Right lobe of liver (tissue), 6 donors: ENCODE data around the gene PPP1R3C. TPM values are rescaled to one million over a fixed set of nuclear protein-coding genes. Genes with fewer than 3 reads are reported as not detected.

Source experiments
- ATAC-seq, 4 donors: fragments of 200-7000 bp; cut with Tn5 transposase; one replicate each; pipeline ENCODE4 v1.9.1; 2020; ENCODE audit warnings: mild to moderate bottlenecking in 4 of 4, moderate library complexity in 4 of 4
- DNase-seq, 3 donors: peaks; one replicate each; pipeline ENCODE4 v3.0.0-alpha.2; 2020
- H3K27ac ChIP-seq, 3 donors: fragments of 200-600 bp; one replicate each; pipeline ENCODE4 v1.8.0; 2022
- H3K27me3 ChIP-seq, 2 donors: fragments of 200-600 bp; one replicate each; pipeline ENCODE4 v1.8.0; 2022
- H3K36me3 ChIP-seq, 4 donors: fragments of 200-600 bp; sonication (generic) in 1 of 4; one replicate each; pipeline versions ENCODE4 v1.5.1 to v1.8.0; 2017 to 2022; ENCODE audit warnings: control low read depth in 1 of 4
- H3K4me1 ChIP-seq, 4 donors: fragments of 200-600 bp; sonication (generic) in 1 of 4; one replicate each; pipeline versions ENCODE4 v1.5.1 to v1.8.0; 2017 to 2022; ENCODE audit warnings: control low read depth in 1 of 4
- H3K4me3 ChIP-seq, 3 donors: fragments of 200-600 bp; one replicate each; pipeline ENCODE4 v1.8.0; 2022
- H3K9me3 ChIP-seq, 4 donors: fragments of 200-600 bp; sonication (generic) in 1 of 4; one replicate each; pipeline versions ENCODE4 v1.5.1 to v1.8.0; 2017 to 2022; ENCODE audit warnings: control low read depth in 1 of 4
- CTCF ChIP-seq, 4 donors: fragments of 200-600 bp in 3 of 4; fragments of 450-650 bp in 1 of 4; IDR thresholded peaks; one replicate each; pipeline versions ENCODE4 v1.5.1 to v1.8.0; 2016 to 2022; ENCODE audit warnings: antibody characterized with exemption in 4 of 4, mild to moderate bottlenecking in 2 of 4
- POLR2A ChIP-seq: fragments of 450-650 bp; IDR thresholded peaks from one replicate; pipeline ENCODE4 v1.6.1; 2017; ENCODE audit warnings: antibody characterized with exemption, mild to moderate bottlenecking
- WGBS: methylation state at CpG from one replicate; pipeline ENCODE4 v1.1.6; 2018; ENCODE audit warnings: low coverage, low lambda C conversion rate; ENCODE audit not compliant: insufficient coverage; ENCODE audit errors: missing lambda C conversion rate; 5-methylcytosine and 5-hydroxymethylcytosine counted together
- intact Hi-C, 2 donors: fragments of 100-400 bp; cut with DNase I; formaldehyde crosslinking; loops; one replicate each; pipeline versions ENCODE4 v1.11.2 to v1.14.1; 2022
- total RNA-seq, 6 experiments: library from RNA; depleted of rRNA in 2 of 6; stranded (reverse); fragments of >200 nt in 2 of 6; fragmentation: NEBNext Ultra II Directional in 3 of 6; extraction: Animal tissue kit (Norgen Biotek cat#: 25700) in 3 of 6; gene quantifications; one replicate each; pipeline versions ENCODE4 v1.1.0 to v1.2.4, GENCODE V29; 2016 to 2023
- donor health status: DM: no; HTN: yes; CAD: no.
- donor health status: DM: no; HTN: no; CAD: no.
- donor health status: DM: no; HTN: no; CAD: no.
- donor health status: DM: no; HTN: yes; CAD: no.
- donor health status: DM: no; HTN: yes; CAD: no.

PPP1R3C gene
- total RNA-seq, 6 experiments from 2014 or later = 24.7 to 158 (median 51.3) TPM

DNA sequence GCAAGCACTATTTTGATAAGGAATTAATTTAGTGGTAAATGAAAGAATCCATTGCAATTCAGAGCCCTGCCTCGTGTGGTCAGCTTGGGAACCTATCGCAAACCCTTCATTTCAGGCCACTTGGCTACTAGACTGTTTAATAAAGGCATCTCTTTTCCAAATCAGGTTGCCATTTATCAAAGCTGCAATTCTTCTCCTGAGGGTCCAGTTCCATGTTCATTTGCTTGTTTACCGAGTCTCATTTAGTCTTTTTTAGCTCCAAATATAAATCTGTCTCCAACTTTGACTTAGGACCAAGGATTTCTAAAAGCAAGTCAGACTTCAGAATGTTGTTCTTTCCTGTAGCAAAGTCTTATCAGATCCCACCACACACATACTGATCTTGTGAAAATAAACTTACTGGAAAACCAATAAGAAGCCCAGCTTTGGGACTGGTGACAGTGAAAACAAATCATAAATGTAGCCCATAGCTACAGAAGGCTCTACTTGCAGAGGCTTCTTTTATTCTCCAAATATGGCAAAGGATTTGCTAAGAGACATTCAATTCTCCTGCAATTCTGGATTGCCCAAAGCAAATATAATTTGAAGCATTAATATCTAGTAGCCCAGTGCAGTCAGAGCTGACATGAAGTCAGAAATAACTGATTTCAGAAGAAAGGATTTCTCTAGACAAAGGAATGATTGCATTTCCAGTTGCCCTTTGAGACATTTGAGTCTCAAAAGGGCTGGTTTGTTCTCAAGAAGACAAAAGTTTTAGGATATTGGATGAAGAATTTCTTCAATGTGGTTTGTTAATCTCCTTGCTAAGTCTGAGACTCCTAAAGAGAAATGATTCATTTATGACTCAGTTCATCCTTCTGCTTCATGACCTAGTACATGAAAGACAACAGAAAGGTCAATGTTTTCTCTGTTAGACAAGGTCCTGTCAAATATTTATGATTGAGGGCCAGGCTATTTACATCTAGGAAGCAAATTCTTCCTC lies 28.0 kb downstream of the PPP1R3C start:
- no peak for TF ChIP-seq POLR2A
- TF ChIP-seq CTCF (IDR thresholded peaks at IDR 0.05) = peak in 1 of 4 donors; percentile 12
- Histone ChIP-seq H3K36me3 (no peaks in the 10 kb centered on the region), H3K27ac (peak overlapping the region in 1 of 3 donors; percentile 1), H3K27me3 (no peaks in the 10 kb centered on the region), H3K9me3 (no peaks in the 10 kb centered on the region), H3K4me1 (peaks cover 0 to 26% (median under 1%) of the 10 kb centered on the region in 4 donors), H3K4me3 (no peak overlapping the region)
- ATAC-seq (peak in 1 of 4 donors; percentile 5), DNase-seq (no peak)
- WGBS = 46% methylated on average over 3 of the region's 3 CpGs
- intact Hi-C loops = no loop called here

- TF ChIP-seq CTCF (IDR thresholded peaks at IDR 0.05) (no peak), POLR2A (peak; percentile 51)
- Histone ChIP-seq H3K27me3 (no peaks in the 10 kb centered on the region), H3K27ac (peak overlapping the region in 1 of 3 donors; percentile 1), H3K36me3 (no peaks in the 10 kb centered on the region), H3K4me3 (no peak overlapping the region), H3K9me3 (no peaks in the 10 kb centered on the region), H3K4me1 (peaks cover 0 to 26% (median under 1%) of the 10 kb centered on the region in 4 donors)
- ATAC-seq (peak; percentile 70 to 86 (median 80)), DNase-seq (peak in 1 of 3 donors; percentile 26)
- WGBS = 20% methylated on average over 2 of the region's 5 CpGs
- intact Hi-C loops = no loop called here
Measured at GRCh38 chr10:91603931-91604331, 28.9 kb downstream of the PPP1R3C start.

GRCh38 chr10:91602868-91603568 lies 29.9 kb downstream of the PPP1R3C start:
- H3K27ac ChIP-seq = no peak overlapping the region
- ATAC-seq = peak in 2 of 4 donors; percentile 24 to 28
- H3K4me3 ChIP-seq = no peak overlapping the region
- intact Hi-C loops = no loop called here
- peaks cover 0 to 17% (median under 1%) of the 10 kb centered on the region in 4 donors for H3K4me1 ChIP-seq
- no peaks in the 10 kb centered on the region for H3K36me3 ChIP-seq
- 86% methylated on average over 4 of the region's 4 CpGs for WGBS
- TF ChIP-seq CTCF (IDR thresholded peaks at IDR 0.05) = no peak
- no peak for TF ChIP-seq POLR2A
- no peak for DNase-seq
- no peaks in the 10 kb centered on the region for H3K27me3 ChIP-seq
- H3K9me3 ChIP-seq = no peaks in the 10 kb centered on the region

DNA sequence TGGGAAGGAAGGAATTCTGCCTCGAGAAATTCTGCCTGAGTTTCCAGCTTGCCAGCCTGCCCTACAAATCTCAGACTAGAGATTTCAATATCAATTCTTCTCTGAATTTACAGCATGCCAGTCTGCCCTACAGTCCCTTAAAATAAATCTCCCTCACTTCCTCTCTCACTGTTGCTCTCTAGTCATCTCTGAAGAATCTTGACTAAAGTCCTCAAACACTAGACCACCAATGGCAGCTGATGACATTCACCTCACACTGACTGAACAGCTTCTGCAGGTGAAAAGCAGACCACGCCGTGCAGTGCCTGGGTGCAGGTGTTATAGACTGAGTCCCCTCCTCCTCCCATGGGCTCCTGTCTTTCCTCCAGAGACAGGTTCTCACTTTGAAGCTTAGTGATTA lies 30.4 kb downstream of the PPP1R3C start:
- peaks cover 0 to 14% (median under 1%) of the 10 kb centered on the region in 4 donors for H3K4me1 ChIP-seq
- DNase-seq = no peak
- no peak overlapping the region for H3K27ac ChIP-seq
- no peaks in the 10 kb centered on the region for H3K36me3 ChIP-seq
- no peak for ATAC-seq
- no peak overlapping the region for H3K4me3 ChIP-seq
- WGBS = 79% methylated on average over 3 of the region's 3 CpGs
- H3K9me3 ChIP-seq = no peaks in the 10 kb centered on the region
- no peak for TF ChIP-seq CTCF (IDR thresholded peaks at IDR 0.05)
- TF ChIP-seq POLR2A = no peak
- no peaks in the 10 kb centered on the region for H3K27me3 ChIP-seq
- intact Hi-C loops = no loop called here
